ENCODE measurements around the gene DNAAF9.

DNAAF9 gene

DNA sequence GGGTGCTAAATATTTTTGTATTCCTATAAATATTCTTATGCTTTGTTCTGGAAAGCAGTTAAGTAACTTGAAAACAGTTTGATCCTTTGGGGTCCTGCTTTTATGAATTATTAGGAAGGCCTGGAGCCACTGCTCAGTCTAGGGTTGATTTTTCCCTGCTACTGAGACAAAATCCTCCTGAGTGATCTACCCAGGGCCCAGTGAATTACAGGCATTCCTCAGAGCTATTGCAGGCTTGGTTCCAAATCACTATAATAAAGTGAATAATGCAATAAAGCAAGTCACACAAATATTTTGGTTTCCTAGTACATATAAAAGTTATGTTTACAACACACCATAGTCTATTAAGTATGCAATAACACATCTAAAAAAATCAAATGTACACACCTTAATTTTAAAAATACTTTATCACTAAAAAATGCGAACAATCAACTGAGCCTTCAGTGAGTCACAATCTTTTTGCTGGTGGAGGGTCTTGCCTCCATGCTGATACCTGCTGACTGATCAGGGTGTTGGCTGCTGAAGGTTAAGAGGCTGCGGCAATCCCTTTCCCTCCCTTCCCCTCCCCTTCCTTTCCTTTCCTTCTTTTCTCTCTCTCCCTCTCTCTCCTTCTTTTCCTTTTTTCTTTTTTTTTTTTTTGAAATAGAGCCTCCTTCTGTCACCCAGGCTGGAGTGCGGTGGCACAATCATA is 43.0 kb downstream of the DNAAF9 start:
- DNase-seq = no peak

DNA sequence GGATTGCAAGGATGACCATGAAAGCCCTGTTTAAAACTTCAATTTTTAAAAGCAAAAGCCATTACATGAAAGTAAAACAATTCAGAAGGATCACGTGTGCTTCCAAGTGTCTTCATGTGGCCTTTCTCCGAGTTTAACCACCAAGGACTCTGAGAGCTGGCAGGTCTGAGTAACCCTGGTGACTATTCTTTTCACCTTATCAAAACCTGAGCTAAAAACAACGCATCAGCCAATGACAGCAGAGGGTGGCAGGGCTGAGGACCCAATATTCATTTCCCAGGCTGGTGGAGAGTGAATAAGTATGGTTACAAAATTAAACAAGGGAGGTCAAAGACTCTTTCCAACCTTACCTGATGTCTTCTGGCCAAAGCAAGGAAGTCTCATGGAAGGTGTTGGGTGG is 46.7 kb downstream of the DNAAF9 start:
- no peak for DNase-seq

- DNase-seq = no peak
These were observed 48.7 kb downstream of the DNAAF9 start for GRCh38 chr20:3358676-3359340.

Data from stimulated activated CD4-positive, alpha-beta T cell treated with anti-CD3 and anti-CD28 coated beads, Interleukin-4, amount 100 ng/mL, for 4 hours (primary cell).